ENCODE results near the gene RPL11. TPM values are rescaled to one million over a fixed set of nuclear protein-coding genes. Genes with fewer than 3 reads are reported as not detected.

Gene RPL11
- 823 and 843 TPM in 2 replicates for total RNA-seq
- long read RNA-seq, transcript RPL11-201 (6 exons, 660 nt): minor isoform, 67 of 678 reads
- long read RNA-seq, transcript RPL11-202 (5 exons, 1,600 nt): minor isoform, 12 of 678 reads
- long read RNA-seq, transcript RPL11-203 (5 exons, 879 nt): minor isoform, 24 of 678 reads
- long read RNA-seq, transcript RPL11-206 (6 exons, 1,017 nt): major isoform, 532 of 678 reads
- long read RNA-seq, partial matches to known transcripts: 30 of 678 reads
- long read RNA-seq, other reads (novel, unspliced or antisense): 13 of 678 reads

- H3K4me1 Mint-ChIP-seq (ENCODE audit: unreplicated experiment): peaks cover 41% of the 10 kb centered on the region
- H3K27me3 Mint-ChIP-seq (ENCODE audit: unreplicated experiment): no peaks in the 10 kb centered on the region
- H3K36me3 Mint-ChIP-seq (ENCODE audit: unreplicated experiment): peaks cover 43% of the 10 kb centered on the region
- peak; percentile 96 for DNase-seq (ENCODE audit: extremely low spot score, unreplicated experiment)
- H3K4me3 Mint-ChIP-seq (ENCODE audit: unreplicated experiment): peak within 1 kb of the TSS; percentile 94
- H3K9me3 Mint-ChIP-seq (ENCODE audit: unreplicated experiment): no peaks in the 10 kb centered on the region
- peak within 1 kb of the TSS; percentile 93 for H3K27ac Mint-ChIP-seq (ENCODE audit: unreplicated experiment)
- peak; percentile 66 for TF ChIP-seq CTCF (IDR thresholded peaks at IDR 0.05)
Measured at GRCh38 chr1:23691499-23692307, at the start of gene RPL11. RPL11 (plus strand) TSS chr1:23691806; CDS start chr1:23691824, 18 bp downstream.

- no peak overlapping the region for H3K4me3 Mint-ChIP-seq (ENCODE audit: unreplicated experiment)
Measured at GRCh38 chr1:23643736-23644554, 47.7 kb upstream of the RPL11 start.

GRCh38 chr1:23644555-23644866, 47.1 kb upstream of the RPL11 start:
- peaks cover 15% of the 10 kb centered on the region for H3K27me3 Mint-ChIP-seq (ENCODE audit: unreplicated experiment)
- no peaks in the 10 kb centered on the region for H3K36me3 Mint-ChIP-seq (ENCODE audit: unreplicated experiment)
- peak overlapping the region; percentile 9 for H3K27ac Mint-ChIP-seq (ENCODE audit: unreplicated experiment)
- TF ChIP-seq CTCF (IDR thresholded peaks at IDR 0.05): no peak
- peaks cover 15% of the 10 kb centered on the region for H3K4me1 Mint-ChIP-seq (ENCODE audit: unreplicated experiment)
- H3K9me3 Mint-ChIP-seq (ENCODE audit: unreplicated experiment): no peaks in the 10 kb centered on the region
- no peak for DNase-seq (ENCODE audit: extremely low spot score, unreplicated experiment)
- H3K4me3 Mint-ChIP-seq (ENCODE audit: unreplicated experiment): no peak overlapping the region

More at GRCh38 chr1:23643736-23644554, 47.7 kb upstream of the RPL11 start:
- peaks cover 15% of the 10 kb centered on the region for H3K4me1 Mint-ChIP-seq (ENCODE audit: unreplicated experiment)
- TF ChIP-seq CTCF (IDR thresholded peaks at IDR 0.05): no peak
- peaks cover 15% of the 10 kb centered on the region for H3K27me3 Mint-ChIP-seq (ENCODE audit: unreplicated experiment)
- no peaks in the 10 kb centered on the region for H3K9me3 Mint-ChIP-seq (ENCODE audit: unreplicated experiment)
- H3K36me3 Mint-ChIP-seq (ENCODE audit: unreplicated experiment): no peaks in the 10 kb centered on the region
- no peak for DNase-seq (ENCODE audit: extremely low spot score, unreplicated experiment)
- H3K27ac Mint-ChIP-seq (ENCODE audit: unreplicated experiment): no peak overlapping the region

- H3K9me3 Mint-ChIP-seq (ENCODE audit: unreplicated experiment): no peaks in the 10 kb centered on the region
- no peaks in the 10 kb centered on the region for H3K36me3 Mint-ChIP-seq (ENCODE audit: unreplicated experiment)
- H3K27me3 Mint-ChIP-seq (ENCODE audit: unreplicated experiment): peaks cover 16% of the 10 kb centered on the region
- TF ChIP-seq CTCF (IDR thresholded peaks at IDR 0.05): no peak
- H3K4me3 Mint-ChIP-seq (ENCODE audit: unreplicated experiment): no peak overlapping the region
- no peak for DNase-seq (ENCODE audit: extremely low spot score, unreplicated experiment)
- H3K27ac Mint-ChIP-seq (ENCODE audit: unreplicated experiment): no peak overlapping the region
- peaks cover 15% of the 10 kb centered on the region for H3K4me1 Mint-ChIP-seq (ENCODE audit: unreplicated experiment)
Measured at GRCh38 chr1:23645338-23645737, 46.3 kb upstream of the RPL11 start.

Data from osteocyte (in vitro differentiated cells).